SK-N-SH treated with all-trans-retinoic acid at 6 μM for 48 hours (cell line): ENCODE measurements around the gene SENP3.

Experiments
- ATAC-seq: fragments of 200-7000 bp; cut with Tn5 transposase; 3 replicates; pipeline ENCODE4 v1.9.1; 2020; ENCODE audit warnings: mild to moderate bottlenecking, moderate library complexity
- ARNTL ChIP-seq: fragments of 450-650 bp; formaldehyde crosslinking; IDR thresholded peaks from 2 replicates; pipeline ENCODE4 v1.5.0; 2020; ENCODE audit warnings: low read depth, mild to moderate bottlenecking, moderate library complexity, borderline replicate concordance
- BACH2 ChIP-seq: fragments of 250-450 bp; sonication (Bioruptor Pico); IDR thresholded peaks from 2 replicates; pipeline ENCODE4 v1.9.0; 2021; ENCODE audit warnings: mild to moderate bottlenecking, borderline replicate concordance
- CSDC2 ChIP-seq: fragments of 250-450 bp; sonication (Bioruptor Pico); IDR thresholded peaks from 2 replicates; pipeline ENCODE4 v1.5.0; 2020; ENCODE audit warnings: mild to moderate bottlenecking, moderate library complexity
- ESRRG ChIP-seq: fragments of 250-450 bp; sonication (Bioruptor Pico); IDR thresholded peaks from 2 replicates; pipeline ENCODE4 v1.6.1; 2021; ENCODE audit warnings: mild to moderate bottlenecking
- GLIS3 ChIP-seq: fragments of 250-450 bp; sonication (Bioruptor Pico); IDR thresholded peaks from 2 replicates; pipeline ENCODE4 v1.5.0; 2020; ENCODE audit warnings: mild to moderate bottlenecking, moderate library complexity
- ISL1 ChIP-seq: fragments of 250-450 bp; sonication (Bioruptor Pico); IDR thresholded peaks from 2 replicates; pipeline ENCODE4 v2.1.2; 2022; ENCODE audit warnings: mild to moderate bottlenecking, moderate library complexity
- OSR1 ChIP-seq: fragments of 250-450 bp; sonication (Bioruptor Pico); IDR thresholded peaks from 2 replicates; pipeline ENCODE4 v1.8.0; 2022; ENCODE audit warnings: moderate library complexity, mild to moderate bottlenecking, inconsistent platforms
- PPARA ChIP-seq: fragments of 250-450 bp; sonication (Bioruptor Pico); IDR thresholded peaks from 2 replicates; pipeline ENCODE4 v1.5.0; 2020; ENCODE audit warnings: mild to moderate bottlenecking, borderline replicate concordance
- RARB ChIP-seq: fragments of 250-450 bp; sonication (Bioruptor Pico); IDR thresholded peaks from 2 replicates; pipeline ENCODE4 v1.8.0; 2021; ENCODE audit warnings: mild to moderate bottlenecking, moderate library complexity
- TCF4 ChIP-seq: fragments of 250-450 bp; sonication (Bioruptor Pico); IDR thresholded peaks from 2 replicates; pipeline ENCODE4 v1.8.0; 2021; ENCODE audit warnings: mild to moderate bottlenecking, moderate library complexity, borderline replicate concordance
- TOX ChIP-seq: fragments of 250-450 bp; sonication (Bioruptor Pico); IDR thresholded peaks from 2 replicates; pipeline ENCODE4 v1.8.0; 2021; ENCODE audit warnings: mild to moderate bottlenecking, moderate library complexity, borderline replicate concordance
- ZC3H10 ChIP-seq: fragments of 250-450 bp; sonication (Bioruptor Pico); IDR thresholded peaks from 2 replicates; pipeline ENCODE4 v1.5.1; 2021; ENCODE audit warnings: mild to moderate bottlenecking, moderate library complexity
- ZFP3 ChIP-seq: fragments of 250-450 bp; sonication (Bioruptor Pico); IDR thresholded peaks from 2 replicates; pipeline ENCODE4 v1.5.0; 2020; ENCODE audit warnings: mild to moderate bottlenecking, moderate library complexity
- ZNF565 ChIP-seq: fragments of 450-650 bp; formaldehyde crosslinking; conservative IDR thresholded peaks from 2 replicates; pipeline ENCODE4 v1.5.0; 2020; ENCODE audit warnings: low read depth, mild to moderate bottlenecking, moderate library complexity
- ZNF8 ChIP-seq: fragments of 450-650 bp; formaldehyde crosslinking; IDR thresholded peaks from 2 replicates; pipeline ENCODE4 v1.5.0; 2020; ENCODE audit warnings: mild to moderate bottlenecking, moderate library complexity
- TF ChIP-seq, protein P1 (sequence below): fragments of 250-450 bp; sonication (Bioruptor Pico); IDR thresholded peaks from 2 replicates; pipeline ENCODE4 v1.5.0; 2020; ENCODE audit warnings: mild to moderate bottlenecking, moderate library complexity
- TF ChIP-seq, protein P2 (sequence below): fragments of 250-450 bp; sonication (Bioruptor Pico); IDR thresholded peaks from 2 replicates; pipeline ENCODE4 v1.8.0; 2020; ENCODE audit warnings: mild to moderate bottlenecking, moderate library complexity, borderline replicate concordance
- TF ChIP-seq, protein P3 (sequence below): fragments of 250-450 bp; sonication (Bioruptor Pico); IDR thresholded peaks from 2 replicates; pipeline ENCODE4 v1.8.0; 2021; ENCODE audit warnings: low read depth, mild to moderate bottlenecking, moderate library complexity, borderline replicate concordance
- TF ChIP-seq, protein P4 (sequence below): fragments of 250-450 bp; sonication (Bioruptor Pico); IDR thresholded peaks from 2 replicates; pipeline ENCODE4 v1.5.1; 2021; ENCODE audit warnings: mild to moderate bottlenecking, moderate library complexity

SENP3 gene

DNA sequence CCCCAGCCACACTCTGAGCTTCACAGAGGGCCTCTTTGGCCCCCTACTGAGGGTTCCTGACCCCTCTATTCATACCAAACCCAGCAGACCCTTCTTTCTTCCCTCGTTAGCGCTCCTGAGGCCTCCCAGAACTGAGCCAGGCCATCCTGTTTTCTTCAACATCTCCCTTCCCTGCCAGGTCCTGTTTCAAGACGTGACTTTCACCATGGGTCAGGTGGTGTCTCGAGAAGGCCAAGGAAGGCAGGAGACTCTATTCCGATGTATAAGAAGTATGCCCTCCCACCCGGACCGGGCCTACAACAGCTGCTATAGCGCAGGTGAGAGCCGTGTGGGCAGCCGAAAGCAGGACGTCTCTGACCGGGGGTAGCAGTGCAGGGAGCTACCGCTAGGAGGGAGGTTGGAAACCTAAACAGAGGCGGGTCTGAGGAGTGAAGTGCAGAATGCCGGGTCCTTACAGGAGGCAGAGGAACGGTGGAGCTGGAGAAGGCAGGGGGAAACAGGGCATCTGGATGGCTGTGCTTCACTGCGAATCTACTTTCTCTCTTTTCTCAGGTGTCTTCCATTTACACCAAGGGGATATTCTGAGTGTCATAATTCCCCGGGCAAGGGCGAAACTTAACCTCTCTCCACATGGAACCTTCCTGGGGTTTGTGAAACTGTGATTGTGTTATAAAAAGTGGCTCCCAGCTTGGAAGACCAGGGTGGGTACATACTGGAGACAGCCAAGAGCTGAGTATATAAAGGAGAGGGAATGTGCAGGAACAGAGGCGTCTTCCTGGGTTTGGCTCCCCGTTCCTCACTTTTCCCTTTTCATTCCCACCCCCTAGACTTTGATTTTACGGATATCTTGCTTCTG, 1.3 kb upstream of the SENP3 start:
- TF ChIP-seq TOX (no peak), GLIS3 (CRISPR knock-in tag) (no peak), ZFP3 (CRISPR knock-in tag) (no peak), ESRRG (CRISPR knock-in tag) (no peak), ZNF8 (CRISPR knock-in tag) (no peak), PPARA (no peak)
- TF ChIP-seq, protein P1, sequence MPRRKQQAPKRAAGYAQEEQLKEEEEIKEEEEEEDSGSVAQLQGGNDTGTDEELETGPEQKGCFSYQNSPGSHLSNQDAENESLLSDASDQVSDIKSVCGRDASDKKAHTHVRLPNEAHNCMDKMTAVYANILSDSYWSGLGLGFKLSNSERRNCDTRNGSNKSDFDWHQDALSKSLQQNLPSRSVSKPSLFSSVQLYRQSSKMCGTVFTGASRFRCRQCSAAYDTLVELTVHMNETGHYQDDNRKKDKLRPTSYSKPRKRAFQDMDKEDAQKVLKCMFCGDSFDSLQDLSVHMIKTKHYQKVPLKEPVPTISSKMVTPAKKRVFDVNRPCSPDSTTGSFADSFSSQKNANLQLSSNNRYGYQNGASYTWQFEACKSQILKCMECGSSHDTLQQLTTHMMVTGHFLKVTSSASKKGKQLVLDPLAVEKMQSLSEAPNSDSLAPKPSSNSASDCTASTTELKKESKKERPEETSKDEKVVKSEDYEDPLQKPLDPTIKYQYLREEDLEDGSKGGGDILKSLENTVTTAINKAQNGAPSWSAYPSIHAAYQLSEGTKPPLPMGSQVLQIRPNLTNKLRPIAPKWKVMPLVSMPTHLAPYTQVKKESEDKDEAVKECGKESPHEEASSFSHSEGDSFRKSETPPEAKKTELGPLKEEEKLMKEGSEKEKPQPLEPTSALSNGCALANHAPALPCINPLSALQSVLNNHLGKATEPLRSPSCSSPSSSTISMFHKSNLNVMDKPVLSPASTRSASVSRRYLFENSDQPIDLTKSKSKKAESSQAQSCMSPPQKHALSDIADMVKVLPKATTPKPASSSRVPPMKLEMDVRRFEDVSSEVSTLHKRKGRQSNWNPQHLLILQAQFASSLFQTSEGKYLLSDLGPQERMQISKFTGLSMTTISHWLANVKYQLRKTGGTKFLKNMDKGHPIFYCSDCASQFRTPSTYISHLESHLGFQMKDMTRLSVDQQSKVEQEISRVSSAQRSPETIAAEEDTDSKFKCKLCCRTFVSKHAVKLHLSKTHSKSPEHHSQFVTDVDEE (CRISPR knock-in tag), result no peak
- TF ChIP-seq, protein P2, sequence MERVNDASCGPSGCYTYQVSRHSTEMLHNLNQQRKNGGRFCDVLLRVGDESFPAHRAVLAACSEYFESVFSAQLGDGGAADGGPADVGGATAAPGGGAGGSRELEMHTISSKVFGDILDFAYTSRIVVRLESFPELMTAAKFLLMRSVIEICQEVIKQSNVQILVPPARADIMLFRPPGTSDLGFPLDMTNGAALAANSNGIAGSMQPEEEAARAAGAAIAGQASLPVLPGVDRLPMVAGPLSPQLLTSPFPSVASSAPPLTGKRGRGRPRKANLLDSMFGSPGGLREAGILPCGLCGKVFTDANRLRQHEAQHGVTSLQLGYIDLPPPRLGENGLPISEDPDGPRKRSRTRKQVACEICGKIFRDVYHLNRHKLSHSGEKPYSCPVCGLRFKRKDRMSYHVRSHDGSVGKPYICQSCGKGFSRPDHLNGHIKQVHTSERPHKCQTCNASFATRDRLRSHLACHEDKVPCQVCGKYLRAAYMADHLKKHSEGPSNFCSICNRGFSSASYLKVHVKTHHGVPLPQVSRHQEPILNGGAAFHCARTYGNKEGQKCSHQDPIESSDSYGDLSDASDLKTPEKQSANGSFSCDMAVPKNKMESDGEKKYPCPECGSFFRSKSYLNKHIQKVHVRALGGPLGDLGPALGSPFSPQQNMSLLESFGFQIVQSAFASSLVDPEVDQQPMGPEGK (CRISPR knock-in tag), result no peak
- ATAC-seq, result peak; percentile 61

DNA sequence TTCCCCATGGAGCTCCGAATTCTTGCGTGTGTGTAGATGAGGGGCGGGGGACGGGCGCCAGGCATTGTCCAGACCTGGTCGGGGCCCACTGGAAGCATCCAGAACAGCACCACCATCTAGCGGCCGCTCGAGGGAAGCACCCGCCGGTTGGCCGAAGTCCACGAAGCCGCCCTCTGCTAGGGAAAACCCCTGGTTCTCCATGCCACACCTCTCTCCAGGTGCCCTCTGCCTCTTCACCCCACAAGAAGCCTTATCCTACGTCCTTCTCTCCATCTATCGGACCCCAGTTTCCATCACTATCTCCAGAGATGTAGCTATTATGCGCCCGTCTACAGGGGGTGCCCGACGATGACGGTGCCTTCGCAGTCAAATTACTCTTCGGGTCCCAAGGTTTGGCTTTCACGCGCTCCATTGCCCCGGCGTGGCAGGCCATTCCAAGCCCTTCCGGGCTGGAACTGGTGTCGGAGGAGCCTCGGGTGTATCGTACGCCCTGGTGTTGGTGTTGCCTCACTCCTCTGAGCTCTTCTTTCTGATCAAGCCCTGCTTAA, 617 bp upstream of the SENP3 start:
- peak; percentile 86 for ATAC-seq
- no peak for TF ChIP-seq OSR1 (CRISPR knock-in tag)
- TF ChIP-seq ZC3H10 (CRISPR knock-in tag), result no peak
- no peak for TF ChIP-seq ISL1 (CRISPR knock-in tag)
- no peak for TF ChIP-seq ZNF8 (CRISPR knock-in tag)
- TF ChIP-seq, protein P1 (CRISPR knock-in tag), result no peak
- TF ChIP-seq GLIS3 (CRISPR knock-in tag), result no peak
- TF ChIP-seq BACH2, result no peak
- TF ChIP-seq PPARA, result no peak
- TF ChIP-seq, protein P2 (CRISPR knock-in tag), result no peak
- no peak for TF ChIP-seq TCF4
- TF ChIP-seq, protein P3, sequence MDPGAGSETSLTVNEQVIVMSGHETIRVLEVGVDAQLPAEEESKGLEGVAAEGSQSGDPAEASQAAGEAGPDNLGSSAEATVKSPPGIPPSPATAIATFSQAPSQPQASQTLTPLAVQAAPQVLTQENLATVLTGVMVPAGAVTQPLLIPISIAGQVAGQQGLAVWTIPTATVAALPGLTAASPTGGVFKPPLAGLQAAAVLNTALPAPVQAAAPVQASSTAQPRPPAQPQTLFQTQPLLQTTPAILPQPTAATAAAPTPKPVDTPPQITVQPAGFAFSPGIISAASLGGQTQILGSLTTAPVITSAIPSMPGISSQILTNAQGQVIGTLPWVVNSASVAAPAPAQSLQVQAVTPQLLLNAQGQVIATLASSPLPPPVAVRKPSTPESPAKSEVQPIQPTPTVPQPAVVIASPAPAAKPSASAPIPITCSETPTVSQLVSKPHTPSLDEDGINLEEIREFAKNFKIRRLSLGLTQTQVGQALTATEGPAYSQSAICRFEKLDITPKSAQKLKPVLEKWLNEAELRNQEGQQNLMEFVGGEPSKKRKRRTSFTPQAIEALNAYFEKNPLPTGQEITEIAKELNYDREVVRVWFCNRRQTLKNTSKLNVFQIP, result no peak
- no peak for TF ChIP-seq TOX
- no peak for TF ChIP-seq ARNTL (CRISPR knock-in tag)
- TF ChIP-seq, protein P4, sequence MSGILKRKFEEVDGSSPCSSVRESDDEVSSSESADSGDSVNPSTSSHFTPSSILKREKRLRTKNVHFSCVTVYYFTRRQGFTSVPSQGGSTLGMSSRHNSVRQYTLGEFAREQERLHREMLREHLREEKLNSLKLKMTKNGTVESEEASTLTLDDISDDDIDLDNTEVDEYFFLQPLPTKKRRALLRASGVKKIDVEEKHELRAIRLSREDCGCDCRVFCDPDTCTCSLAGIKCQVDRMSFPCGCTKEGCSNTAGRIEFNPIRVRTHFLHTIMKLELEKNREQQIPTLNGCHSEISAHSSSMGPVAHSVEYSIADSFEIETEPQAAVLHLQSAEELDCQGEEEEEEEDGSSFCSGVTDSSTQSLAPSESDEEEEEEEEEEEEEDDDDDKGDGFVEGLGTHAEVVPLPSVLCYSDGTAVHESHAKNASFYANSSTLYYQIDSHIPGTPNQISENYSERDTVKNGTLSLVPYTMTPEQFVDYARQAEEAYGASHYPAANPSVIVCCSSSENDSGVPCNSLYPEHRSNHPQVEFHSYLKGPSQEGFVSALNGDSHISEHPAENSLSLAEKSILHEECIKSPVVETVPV (CRISPR knock-in tag), result no peak
- no peak for TF ChIP-seq ZNF565 (CRISPR knock-in tag)
- TF ChIP-seq RARB (CRISPR knock-in tag), result no peak
- no peak for TF ChIP-seq ZFP3 (CRISPR knock-in tag)
- no peak for TF ChIP-seq ESRRG (CRISPR knock-in tag)
- no peak for TF ChIP-seq CSDC2
